CD4-positive, alpha-beta T cell treated with Interleukin-6 for 4 hours (primary cell): ENCODE results near the gene MAPKAPK3.

Experiments used
- DNase-seq: peaks from one replicate; pipeline ENCODE4 v3.0.0-alpha.2; 2020; ENCODE audit warnings: mixed read lengths

The MAPKAPK3 gene

DNA sequence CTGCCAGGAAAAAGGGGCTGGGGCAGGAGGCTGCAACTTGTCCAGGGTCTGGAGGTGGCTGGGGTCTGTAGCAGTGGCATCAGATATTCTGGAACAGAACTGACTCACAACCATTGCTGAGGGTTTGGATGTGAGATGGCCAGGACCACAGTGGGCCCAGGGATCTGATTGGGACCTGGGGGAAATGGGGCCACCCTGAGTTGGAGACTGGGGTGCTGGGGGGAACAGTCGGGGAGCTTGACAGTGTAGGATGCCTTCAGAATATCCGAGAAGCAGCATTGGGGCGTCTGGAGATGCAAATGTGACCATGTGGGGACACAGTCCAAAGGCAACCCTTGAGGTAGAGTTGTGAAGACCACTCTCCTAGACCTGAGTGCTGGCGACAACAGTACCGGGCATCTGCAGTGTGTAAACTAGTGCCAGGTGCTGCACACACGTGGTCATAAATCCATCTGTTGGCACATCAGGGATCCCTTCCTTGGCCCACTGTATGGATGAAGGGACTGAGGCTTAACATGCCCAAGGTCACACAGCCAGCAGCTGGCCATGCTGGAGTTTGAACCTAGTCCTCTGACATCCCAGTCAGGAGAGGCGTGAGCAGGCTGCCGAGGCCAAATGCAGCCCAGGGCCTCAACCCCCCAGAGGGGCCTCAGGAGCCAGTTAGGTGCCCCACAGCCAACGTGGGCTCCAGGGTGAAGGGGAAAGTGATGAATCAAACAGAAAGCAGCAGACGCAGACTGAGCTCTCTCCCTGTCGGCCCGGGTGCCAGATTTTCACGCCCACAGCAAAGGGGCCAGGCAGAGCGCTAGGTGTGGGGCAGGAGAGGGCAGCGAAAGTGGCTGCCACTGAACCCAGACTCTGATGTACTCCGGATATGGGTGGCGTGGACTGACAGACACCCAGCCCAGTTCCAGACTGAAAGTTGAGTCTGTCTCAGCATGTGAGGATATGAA, 28.9 kb upstream of the MAPKAPK3 start:
- DNase-seq: peak; percentile 65

DNA sequence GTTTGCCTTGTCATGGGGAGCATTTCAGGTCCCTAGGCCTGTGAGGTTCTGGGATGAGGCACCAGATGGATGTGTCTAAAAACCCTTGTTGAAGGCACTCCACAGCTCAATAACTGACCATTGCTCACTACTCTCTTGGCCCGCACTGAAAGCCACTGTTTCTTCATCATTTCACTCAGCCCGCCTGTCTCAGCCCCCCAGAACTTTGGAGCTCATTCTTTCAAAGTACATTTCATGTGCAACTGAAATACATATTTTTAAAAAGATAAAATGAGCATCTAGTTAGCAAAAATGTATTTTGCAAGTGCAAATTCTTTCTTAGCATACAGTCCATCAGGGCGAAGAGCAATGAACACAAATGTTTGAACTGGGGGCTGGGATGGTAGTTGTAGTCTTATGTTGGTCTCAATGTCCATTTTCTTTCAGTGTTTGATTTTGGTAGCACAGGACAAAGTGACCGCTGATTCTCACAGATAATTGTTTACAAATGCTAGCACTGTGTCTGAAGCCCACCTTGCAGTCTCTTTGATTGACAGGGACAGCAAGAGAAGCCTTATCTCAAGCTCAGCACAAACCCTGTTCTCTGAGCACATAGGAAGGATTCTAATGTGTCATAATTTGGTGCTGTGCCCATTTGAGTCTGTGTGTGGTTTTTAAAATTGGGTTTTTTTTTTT, 28.1 kb upstream of the MAPKAPK3 start:
- no peak for DNase-seq

DNA sequence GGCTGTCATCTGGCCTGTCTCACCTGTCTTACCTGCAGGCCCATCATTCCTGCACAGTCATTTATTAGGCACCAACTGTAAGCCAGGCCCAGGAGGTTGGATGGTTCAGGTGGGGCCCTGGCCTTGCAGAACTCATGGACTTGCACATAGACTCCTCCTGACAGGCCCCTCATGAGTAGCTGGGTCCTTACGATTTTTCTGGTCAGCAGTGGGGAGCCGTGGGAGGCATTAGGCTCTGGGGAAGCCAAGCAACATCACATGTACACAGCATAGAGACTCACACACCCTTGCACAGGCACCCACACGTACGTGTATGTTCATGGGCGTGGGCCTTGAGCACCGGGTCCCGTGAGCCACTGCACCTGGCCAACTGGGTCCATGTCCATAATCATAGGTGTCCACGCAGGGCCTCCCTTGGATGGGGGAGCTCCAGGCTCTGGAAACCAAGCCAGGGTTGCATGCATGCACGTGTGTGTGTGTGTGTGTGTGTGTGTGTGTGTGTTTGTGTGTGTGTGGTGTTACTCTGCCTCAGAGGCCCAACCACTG, 25.7 kb upstream of the MAPKAPK3 start:
- no peak for DNase-seq

DNA sequence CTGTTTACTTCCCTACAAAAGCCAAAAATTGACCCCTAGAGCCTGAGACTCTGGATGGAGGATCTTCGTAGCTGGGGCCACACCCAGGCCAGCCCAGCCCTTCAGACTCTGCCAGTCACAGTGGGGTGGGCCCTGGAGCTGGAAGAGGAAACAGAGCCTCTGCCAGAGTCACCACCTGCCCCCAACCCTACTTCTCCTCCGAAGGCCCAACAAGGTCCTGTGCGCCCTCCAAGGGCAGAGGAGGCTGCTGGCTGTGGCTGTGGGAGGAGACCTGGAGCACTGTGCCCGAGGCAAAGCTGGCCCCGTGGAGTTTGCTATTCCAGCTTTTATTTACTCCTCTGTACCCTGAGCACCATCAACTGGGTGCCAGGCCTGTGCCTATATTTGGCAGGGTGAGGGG, 24.4 kb upstream of the MAPKAPK3 start:
- no peak for DNase-seq

DNA sequence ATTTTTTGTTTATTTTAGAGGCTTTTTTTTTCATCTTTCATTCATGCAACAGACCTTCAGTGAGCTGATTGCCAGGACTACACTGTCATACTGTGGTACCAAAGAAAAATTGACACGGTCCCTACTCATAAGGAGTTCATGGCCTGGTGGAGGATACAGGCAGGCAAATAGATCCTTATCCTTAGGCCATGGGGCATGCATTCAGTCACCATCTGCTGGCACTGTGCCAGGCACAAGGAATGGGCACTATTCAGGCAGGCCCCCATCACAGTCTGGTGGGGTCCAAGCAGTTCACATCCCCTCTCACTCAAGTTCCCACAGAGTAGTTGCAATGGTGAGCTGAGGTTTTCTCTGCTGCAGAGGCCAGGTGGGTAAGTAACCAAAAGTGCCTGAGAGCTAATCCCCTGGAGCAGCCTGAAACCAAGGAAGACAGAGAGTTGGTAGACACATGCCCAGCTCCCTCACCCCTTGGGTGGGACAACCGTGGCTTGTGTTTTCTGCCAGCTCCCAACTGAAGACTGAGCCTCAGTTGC, 22.6 kb upstream of the MAPKAPK3 start:
- DNase-seq: no peak

DNA sequence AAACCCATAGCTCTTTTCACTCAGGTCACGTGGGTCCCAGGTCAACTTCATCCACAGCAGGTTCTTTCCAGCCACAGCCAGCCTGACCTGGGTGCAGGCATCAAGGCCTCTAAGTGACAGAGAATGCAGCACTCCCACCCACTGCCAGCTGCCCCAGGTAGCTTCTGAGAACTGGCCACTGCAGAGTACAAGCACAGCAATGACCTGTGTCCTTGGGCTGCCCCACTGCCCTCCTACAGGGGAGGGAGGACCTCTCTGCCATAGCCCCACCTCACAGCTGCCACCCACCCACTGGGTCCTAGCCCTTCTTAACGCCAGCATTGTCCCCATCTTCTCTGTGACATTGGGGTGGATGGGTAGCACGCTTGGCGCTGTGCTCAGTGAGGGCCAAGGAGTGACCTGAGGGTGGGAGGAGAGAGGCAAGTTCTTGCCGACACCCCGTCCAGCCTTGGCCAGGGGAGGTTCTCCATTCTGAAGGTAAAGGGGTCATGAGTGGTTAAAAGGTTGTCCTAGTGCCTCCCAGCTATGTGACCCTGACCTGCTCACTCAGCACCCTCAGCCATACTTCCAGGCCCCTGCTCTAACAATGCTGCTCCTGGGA, 17.7 kb upstream of the MAPKAPK3 start:
- DNase-seq: no peak

DNA sequence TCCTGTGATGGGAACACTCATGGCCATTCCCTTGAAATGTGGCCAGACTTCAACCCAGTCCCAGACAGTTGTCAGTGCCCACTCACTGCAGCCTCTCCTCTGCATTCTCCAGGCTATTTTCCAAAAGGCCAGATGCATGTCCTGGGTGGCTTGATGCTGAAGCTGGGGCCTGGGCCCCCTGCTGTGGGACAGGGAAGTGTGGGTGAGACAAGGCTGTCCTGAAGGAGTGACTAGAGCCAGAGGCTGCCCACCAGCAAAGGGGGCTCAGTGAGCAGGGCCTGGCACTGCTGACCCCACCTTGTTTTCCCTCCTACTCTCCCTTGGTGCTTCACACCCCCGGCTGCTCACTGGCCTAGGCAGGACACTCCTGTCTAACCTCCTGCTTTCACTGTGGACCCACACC, 17.2 kb upstream of the MAPKAPK3 start:
- DNase-seq: no peak

DNA sequence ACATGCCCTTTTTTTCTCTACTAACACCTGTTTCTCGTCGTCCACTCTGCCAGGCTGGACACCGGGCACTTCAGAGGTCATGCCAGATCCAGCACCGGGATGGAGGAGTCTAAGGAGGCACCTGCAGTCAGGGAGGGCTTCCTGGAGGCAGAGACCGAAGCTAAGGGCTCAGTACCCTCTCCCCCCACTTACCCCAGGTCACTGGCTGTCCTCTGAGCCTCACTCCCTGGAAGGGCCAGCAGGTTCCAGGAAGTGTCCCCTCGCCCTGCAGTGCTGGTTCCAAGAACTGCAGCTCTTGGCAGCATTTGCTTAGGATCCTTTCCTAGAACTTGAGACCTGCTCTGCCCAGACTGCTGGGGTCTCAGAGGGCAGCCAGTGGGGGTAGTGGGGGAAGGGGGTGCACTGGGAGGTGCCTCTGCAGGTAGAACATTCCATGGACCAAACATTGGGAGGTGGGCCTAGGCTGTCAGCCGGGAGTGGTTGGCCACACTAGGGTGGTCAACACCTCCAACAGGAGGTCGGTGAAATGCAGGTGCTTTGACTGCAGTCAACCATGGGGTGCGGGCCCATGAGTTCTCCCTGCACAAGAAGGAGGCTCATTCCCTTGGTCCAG, 16.7 kb upstream of the MAPKAPK3 start:
- DNase-seq: no peak

DNA sequence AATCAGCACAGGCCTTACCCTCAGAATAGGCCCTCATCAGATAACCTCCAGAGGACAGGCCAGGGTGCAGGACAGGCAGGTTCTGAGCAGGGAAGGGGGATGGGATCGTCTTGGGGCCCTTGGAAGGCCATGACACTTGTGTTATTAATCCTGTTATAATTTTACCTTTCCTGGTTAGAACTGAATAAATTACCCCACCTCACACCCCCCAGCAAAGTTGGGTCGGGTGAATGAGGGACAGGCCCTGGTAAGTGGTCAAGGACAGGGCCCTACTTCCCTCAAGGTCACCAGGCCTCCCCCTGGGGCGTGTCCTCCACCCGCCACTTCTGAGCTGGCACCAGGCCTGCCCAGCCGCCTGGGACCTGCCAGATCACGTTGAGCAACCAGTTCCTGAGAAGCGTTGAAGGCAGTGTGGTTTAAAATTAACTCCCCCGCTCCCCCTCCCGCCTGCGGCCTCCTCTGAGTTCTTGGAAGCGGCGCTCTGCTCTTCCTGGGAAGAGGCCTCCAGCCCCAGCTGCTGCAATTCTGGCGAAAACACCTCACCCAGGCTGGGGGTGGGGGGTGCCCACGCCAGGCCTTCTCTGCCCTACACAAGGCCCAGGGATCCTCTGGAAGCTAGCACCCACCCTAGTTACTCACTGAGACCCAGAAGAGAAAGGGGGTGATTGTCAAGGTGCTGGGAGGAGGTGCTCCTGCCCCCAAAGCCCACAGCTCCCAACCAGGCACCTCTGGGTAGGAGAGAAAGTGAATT, 15.9 kb upstream of the MAPKAPK3 start:
- DNase-seq: peak; percentile 76

DNA sequence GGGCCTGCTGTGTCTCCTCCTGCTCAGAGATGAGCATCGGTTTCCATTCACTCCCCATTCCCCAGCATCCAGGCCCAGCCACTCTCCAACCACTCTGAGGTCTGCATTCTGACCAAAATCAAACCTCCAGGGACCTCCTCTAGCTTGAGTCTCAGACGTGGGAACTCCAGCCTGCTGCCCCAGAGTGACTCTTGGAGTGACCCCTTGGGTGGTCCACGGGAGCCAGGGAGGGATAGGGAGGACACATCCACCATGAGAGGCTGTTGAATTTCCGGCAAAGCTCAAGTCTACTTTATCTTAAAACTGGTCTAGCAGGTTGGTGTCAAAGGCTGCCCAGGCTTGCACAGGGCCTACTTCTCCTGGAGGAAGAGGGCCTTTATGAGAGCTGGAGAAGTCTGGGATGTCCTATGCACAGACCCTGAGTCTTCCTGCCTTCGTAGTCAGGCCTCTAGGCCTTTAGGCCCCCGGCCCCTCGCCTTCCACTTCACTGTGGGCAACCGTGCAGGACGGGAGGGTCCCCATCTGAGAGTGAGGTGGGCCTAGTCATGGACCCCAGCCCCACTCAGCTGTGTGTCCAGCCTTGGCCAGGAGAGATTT, 14.3 kb upstream of the MAPKAPK3 start:
- DNase-seq: no peak

DNA sequence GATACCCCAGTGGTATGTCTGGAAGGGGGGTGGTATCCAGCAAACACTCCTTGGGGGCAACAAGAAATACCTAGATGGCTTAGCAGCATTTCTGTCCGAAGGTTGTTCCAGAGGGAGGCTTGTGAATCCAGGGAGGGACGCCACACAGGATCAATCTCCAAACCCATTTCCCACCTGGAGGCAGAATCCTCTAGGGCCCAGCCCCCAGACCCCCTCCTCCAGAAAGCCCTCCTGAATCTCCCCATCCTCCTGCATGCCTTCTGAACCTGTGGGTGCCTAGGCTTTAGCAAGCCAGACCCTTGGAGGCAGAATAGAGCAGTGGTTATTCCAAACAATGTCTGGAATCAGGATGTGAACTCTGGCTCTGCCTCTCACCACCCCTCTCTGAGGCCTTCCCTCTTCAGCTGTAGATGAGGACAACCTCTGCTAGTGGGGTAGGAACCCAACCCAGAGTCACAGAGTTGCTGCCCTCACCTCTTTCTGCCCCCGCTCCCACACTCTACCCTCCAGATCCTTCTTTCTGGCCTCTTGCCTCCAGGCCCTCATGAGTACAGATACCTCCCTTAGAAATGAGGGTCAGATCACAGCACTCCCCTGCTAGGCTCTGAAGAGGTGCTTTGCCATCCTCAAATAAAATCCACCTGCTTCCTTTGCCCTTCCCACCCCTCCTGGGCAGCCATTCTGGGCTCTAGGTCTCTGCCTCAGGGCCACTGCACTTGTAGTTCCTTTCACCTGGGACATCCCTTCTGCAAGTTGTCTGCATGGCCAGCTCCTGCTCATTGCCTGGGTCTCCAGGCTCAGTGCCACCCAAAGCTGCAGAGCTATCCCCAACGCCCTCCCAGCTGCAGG, 13.5 kb upstream of the MAPKAPK3 start:
- no peak for DNase-seq

DNA sequence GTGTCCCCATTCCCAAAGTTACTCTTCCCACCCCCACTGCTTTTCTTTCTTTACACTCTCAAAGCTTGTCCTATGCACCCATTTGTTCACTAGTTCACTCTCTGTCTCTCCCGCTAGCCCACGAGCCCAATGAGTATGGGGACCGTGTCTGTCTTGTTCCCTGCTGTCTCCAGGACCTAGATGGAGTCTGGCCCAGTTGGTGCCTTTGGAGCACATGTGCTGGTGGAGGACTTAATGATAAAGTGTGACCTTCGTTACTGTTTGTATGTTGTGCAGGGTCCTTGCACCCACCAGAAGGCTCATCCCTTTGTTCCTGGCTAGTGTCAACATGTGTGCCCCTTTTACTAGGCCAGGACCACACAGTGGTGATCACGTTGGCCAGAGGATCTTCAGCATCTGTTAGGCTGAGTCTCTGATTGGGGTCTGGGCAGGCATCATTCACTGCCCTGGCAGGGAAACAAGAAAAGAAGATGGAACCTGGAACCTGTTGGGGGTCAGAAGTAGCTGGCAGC, 12.8 kb upstream of the MAPKAPK3 start:
- no peak for DNase-seq

DNA sequence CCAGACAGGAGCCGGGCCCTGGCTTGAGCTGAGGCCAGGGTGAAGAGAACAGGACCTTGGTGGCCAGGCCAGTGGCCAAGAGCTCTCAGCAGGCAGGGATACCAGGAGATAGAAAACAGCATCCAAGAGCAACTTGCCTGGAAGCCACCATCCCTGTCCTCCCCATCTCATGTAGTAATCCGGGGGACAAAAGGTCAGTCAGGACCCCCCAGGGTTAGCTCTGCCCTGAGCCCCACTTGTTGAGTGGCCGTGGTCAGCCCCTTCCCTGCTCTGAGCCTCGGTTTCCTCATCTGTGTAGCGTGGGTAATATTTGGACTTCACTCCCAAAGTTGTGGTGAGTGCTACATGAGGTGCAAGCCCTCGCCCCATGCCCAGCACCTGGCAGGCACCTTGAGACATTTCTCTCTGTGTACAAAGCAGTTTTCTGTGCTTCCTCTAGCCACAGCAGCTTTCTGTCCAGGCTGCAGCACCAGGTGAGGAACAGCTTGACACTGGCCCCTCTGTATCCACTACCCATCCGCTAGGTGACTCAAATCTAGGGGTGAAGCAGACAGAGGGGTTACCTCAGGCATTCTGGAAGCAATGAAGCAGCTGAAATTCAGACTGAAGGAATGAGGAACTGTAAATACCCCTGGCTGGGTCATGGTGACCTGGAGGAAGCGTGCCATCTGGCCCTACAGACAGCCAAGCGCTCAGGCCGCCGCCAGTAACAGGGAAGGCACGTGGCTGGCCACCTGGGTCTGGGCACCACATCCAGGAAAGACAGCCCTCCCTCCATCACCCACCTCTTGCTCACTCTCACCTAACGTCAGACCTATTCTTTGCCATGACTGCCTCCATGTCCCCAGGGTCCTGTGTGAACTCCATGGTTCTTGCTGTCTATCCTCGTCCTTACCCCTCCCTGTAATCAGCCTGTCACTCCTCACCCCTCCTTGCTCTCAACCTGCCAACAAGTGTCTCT, 12.0 kb upstream of the MAPKAPK3 start:
- DNase-seq: no peak

DNA sequence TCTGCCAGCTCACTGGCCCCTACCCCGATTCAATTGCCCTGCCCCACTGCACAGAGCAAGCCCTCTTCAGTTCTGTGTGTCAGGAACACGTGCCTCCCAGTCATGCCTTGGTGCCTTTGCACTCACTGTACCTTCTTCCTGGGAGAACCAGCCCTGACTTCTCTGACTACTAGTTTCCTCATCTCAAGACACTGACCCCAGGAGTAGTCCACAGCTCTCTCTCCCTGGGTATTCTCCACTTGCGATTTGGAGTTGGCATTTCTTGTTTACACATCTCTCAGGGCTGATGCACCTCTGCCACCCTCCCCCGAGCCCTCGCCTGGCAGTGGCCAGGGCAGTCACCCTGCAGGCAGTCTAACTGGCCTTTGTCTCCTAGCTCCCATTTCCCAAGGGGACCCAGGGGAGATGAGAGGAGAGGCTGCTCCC, 11.0 kb upstream of the MAPKAPK3 start:
- DNase-seq: no peak

DNA sequence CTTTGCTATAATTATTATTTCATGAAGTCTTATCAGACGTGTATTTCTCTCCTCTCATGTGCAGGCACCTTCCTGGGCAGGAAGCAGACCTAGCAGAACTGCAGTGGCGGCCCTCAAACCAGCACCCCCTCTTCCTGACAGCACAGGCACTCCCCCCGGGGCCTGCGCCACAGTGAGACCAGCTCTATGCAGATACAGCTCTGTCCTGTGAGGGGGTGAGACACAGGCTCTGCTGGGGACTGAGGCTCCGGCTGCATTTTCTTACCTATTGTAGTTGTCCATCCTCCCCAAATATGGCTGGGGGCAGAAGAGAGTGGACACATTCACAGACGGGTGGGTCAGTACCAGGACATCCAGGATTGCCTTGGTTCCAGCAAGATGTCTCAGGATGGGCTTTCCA, 10.4 kb upstream of the MAPKAPK3 start:
- peak; percentile 63 for DNase-seq

DNA sequence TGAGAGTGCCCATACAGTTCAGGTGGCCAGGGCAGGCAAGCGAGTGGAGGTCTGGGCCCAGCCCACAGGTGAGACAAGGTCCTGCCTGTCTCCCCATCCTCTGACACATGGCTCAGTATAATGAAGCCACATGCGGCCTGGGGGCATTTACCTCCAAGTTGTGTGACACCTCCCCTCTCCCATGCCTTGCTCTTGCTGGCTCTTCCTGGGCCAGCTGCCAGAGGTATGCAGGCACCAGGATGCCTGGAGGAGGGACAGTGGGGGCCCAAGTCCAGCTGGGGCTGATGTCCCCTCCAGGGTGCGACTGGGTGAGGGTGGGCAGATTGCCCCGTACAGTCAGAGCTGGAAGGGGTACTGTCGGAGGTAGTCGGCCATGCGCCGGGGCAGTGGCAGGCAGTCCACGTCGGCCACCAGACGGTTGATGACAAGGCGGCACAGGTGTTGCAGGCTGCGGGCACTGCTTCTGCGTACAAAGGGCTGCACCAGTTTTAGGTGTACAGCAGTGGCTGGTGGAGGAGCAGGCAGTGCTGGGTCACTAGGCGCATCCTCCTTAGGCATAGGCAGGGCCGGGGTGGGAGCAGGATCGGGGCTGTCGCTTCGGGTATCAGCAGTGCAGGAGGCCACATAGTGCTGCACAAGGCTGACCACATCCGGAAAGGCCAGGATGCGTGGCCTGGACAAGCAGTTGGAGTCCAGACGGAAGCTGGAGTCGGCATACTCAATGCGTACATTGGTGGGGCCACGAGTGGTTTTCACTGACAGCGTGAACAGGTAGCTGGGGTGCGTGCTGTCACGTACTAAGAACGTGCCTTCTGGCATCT, 9.5 kb upstream of the MAPKAPK3 start:
- peak; percentile 31 for DNase-seq

DNA sequence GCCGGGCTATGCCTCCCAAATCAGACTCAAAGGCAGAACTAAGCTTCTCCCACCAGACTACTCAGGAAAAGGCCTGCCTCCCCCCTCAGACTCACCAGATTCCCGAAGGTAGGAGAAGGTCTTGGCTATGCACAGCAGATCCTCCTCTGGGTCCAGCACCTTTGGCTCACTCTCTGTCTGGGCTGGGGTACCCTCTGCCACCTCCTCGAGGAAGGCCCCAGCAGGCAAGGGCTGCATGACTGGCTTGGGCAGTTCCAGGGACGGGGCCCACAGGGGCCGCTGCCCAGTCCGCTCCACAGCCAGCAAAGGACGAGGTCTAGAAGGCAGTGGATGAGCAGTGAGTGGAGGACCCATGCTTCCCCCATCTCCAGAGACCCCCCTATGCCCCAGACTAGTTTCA, 8.7 kb upstream of the MAPKAPK3 start:
- DNase-seq: no peak

DNA sequence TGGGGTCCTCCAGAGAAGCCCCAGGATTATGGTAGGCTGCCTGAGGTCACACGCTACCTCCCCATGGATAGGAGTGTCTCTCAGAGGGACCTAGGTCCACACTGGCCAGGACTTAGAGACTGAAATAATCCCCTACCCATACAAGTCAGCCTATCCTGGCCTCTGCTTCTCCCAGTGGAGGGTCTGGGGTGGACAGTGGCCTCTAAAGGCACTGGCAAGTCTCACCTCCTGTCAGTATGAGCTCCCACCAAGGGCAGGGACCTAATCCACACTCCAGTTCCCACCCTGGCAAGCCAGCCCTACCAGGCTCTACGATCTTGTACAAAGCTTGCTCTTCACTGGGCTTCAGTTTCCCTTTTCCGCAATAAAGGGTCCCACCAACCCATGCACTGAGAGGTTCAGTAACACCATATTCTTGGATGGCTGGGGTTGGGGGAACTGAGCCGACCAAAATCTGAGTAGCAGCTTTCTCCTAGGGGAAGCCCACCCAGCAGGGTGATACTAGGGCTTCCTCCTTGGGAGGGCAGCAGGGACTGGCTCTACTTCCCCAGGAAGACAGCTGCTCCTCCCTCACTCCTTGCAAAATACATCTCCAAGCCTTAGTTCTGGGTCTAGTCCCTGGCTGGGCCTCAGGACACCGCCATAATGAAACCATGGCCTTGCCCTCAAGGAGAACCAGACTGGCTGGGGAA, 7.7 kb upstream of the MAPKAPK3 start:
- DNase-seq: no peak
